ENCODE measurements around the gene DNAH6.
A peak's percentile ranks its signal among the peaks of the same experiment; 100 is the strongest.

The DNAH6 gene

DNA sequence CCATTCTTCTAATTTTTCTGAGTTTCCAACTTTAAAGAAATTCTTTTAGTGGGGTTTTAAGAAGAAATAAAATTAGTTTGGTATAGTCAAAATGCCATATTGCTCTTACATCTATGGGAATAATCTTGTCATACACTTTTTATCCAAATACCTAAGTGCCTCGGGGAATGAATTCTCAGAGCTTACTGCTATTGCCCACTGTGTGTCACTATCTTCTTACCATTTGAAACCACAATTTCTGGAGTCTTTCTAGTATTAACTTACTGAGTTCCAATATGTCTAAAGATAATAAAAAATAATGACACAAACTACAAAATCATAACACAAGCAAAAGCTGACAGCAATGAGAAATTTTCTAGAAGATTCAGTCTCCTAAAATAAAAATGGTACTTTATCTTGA is 23.7 kb upstream of the DNAH6 start (continued):
- TF ChIP-seq PPARA (CRISPR knock-in tag; IDR thresholded peaks at IDR 0.05; ENCODE audit: borderline replicate concordance) = no peak
- no peak for TF ChIP-seq ZFP30 (CRISPR knock-in tag; IDR thresholded peaks at IDR 0.05)
- no peak for TF ChIP-seq BACH2 (CRISPR knock-in tag; IDR thresholded peaks at IDR 0.05; ENCODE audit: borderline replicate concordance)
- TF ChIP-seq ZFP3 (CRISPR knock-in tag; IDR thresholded peaks at IDR 0.05) = no peak
- TF ChIP-seq RARB (CRISPR knock-in tag; IDR thresholded peaks at IDR 0.05) = no peak
- TF ChIP-seq, protein P1, sequence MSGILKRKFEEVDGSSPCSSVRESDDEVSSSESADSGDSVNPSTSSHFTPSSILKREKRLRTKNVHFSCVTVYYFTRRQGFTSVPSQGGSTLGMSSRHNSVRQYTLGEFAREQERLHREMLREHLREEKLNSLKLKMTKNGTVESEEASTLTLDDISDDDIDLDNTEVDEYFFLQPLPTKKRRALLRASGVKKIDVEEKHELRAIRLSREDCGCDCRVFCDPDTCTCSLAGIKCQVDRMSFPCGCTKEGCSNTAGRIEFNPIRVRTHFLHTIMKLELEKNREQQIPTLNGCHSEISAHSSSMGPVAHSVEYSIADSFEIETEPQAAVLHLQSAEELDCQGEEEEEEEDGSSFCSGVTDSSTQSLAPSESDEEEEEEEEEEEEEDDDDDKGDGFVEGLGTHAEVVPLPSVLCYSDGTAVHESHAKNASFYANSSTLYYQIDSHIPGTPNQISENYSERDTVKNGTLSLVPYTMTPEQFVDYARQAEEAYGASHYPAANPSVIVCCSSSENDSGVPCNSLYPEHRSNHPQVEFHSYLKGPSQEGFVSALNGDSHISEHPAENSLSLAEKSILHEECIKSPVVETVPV (CRISPR knock-in tag; IDR thresholded peaks at IDR 0.05) = no peak
- no peak for TF ChIP-seq ARNTL (CRISPR knock-in tag; IDR thresholded peaks at IDR 0.05; ENCODE audit: borderline replicate concordance, low read depth)

DNA sequence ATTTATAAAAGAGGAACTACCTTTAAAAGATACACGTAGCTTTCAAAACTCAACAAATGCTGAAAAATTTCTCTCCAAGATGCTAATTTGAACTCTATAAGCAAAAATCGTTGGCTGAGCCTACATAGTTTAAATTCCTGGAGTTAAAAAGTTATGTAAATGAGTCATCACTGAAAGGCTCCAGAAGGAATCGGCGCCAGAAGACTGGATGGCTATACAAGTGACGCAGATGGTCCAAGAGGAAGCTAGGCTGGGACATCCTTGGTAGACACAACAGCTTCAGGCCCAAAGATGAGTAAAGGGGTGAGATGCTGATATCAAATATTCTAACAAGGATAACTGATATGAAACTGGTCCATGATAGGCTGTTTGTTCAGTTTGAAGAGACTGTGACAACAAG is 22.8 kb upstream of the DNAH6 start:
- peak; percentile 91 for ATAC-seq
- TF ChIP-seq GLIS3 (CRISPR knock-in tag; IDR thresholded peaks at IDR 0.05) (no peak), ZFP30 (CRISPR knock-in tag; IDR thresholded peaks at IDR 0.05) (no peak), BACH2 (CRISPR knock-in tag; IDR thresholded peaks at IDR 0.05; ENCODE audit: borderline replicate concordance) (no peak), ZNF8 (CRISPR knock-in tag; IDR thresholded peaks at IDR 0.05) (no peak), ZNF70 (CRISPR knock-in tag; IDR thresholded peaks at IDR 0.05) (no peak), TOX (CRISPR knock-in tag; IDR thresholded peaks at IDR 0.05; ENCODE audit: borderline replicate concordance) (no peak), ISL1 (CRISPR knock-in tag; IDR thresholded peaks at IDR 0.05) (0 out of 2 replicates have a peak, but pooled peaks have one; percentile 27)
- TF ChIP-seq, protein P2, sequence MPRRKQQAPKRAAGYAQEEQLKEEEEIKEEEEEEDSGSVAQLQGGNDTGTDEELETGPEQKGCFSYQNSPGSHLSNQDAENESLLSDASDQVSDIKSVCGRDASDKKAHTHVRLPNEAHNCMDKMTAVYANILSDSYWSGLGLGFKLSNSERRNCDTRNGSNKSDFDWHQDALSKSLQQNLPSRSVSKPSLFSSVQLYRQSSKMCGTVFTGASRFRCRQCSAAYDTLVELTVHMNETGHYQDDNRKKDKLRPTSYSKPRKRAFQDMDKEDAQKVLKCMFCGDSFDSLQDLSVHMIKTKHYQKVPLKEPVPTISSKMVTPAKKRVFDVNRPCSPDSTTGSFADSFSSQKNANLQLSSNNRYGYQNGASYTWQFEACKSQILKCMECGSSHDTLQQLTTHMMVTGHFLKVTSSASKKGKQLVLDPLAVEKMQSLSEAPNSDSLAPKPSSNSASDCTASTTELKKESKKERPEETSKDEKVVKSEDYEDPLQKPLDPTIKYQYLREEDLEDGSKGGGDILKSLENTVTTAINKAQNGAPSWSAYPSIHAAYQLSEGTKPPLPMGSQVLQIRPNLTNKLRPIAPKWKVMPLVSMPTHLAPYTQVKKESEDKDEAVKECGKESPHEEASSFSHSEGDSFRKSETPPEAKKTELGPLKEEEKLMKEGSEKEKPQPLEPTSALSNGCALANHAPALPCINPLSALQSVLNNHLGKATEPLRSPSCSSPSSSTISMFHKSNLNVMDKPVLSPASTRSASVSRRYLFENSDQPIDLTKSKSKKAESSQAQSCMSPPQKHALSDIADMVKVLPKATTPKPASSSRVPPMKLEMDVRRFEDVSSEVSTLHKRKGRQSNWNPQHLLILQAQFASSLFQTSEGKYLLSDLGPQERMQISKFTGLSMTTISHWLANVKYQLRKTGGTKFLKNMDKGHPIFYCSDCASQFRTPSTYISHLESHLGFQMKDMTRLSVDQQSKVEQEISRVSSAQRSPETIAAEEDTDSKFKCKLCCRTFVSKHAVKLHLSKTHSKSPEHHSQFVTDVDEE (CRISPR knock-in tag; IDR thresholded peaks at IDR 0.05) = no peak

DNA sequence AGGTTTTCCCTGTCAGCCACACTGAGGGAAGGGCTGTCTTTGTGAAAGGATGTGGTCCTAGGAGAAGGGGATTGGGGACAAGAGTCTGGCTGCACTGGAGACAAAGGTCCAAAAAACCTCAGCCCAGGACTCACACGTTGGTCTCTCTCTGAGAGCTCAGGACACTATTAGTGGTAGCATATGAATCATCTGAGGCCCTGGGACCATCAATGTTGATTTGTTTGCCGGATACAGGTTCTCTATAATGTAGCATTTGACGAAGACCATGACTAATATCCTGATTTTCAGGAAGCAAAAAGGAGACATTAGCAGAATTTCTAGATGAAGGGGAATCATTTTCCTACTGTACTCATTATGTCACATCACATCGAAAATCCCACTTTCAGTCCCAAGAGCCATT is 22.2 kb upstream of the DNAH6 start:
- TF ChIP-seq ZNF70 (CRISPR knock-in tag; IDR thresholded peaks at IDR 0.05) = no peak
- TF ChIP-seq, protein P3, sequence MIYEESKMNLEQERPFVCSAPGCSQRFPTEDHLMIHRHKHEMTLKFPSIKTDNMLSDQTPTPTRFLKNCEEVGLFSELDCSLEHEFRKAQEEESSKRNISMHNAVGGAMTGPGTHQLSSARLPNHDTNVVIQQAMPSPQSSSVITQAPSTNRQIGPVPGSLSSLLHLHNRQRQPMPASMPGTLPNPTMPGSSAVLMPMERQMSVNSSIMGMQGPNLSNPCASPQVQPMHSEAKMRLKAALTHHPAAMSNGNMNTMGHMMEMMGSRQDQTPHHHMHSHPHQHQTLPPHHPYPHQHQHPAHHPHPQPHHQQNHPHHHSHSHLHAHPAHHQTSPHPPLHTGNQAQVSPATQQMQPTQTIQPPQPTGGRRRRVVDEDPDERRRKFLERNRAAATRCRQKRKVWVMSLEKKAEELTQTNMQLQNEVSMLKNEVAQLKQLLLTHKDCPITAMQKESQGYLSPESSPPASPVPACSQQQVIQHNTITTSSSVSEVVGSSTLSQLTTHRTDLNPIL (CRISPR knock-in tag; IDR thresholded peaks at IDR 0.05; ENCODE audit: low read depth) = no peak
- TF ChIP-seq ZNF8 (CRISPR knock-in tag; IDR thresholded peaks at IDR 0.05) = no peak
- TF ChIP-seq, protein P4, sequence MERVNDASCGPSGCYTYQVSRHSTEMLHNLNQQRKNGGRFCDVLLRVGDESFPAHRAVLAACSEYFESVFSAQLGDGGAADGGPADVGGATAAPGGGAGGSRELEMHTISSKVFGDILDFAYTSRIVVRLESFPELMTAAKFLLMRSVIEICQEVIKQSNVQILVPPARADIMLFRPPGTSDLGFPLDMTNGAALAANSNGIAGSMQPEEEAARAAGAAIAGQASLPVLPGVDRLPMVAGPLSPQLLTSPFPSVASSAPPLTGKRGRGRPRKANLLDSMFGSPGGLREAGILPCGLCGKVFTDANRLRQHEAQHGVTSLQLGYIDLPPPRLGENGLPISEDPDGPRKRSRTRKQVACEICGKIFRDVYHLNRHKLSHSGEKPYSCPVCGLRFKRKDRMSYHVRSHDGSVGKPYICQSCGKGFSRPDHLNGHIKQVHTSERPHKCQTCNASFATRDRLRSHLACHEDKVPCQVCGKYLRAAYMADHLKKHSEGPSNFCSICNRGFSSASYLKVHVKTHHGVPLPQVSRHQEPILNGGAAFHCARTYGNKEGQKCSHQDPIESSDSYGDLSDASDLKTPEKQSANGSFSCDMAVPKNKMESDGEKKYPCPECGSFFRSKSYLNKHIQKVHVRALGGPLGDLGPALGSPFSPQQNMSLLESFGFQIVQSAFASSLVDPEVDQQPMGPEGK (CRISPR knock-in tag; IDR thresholded peaks at IDR 0.05; ENCODE audit: borderline replicate concordance) = no peak
- TF ChIP-seq ZFP3 (CRISPR knock-in tag; IDR thresholded peaks at IDR 0.05) = no peak
- no peak for TF ChIP-seq ZC3H10 (CRISPR knock-in tag; IDR thresholded peaks at IDR 0.05)
- TF ChIP-seq RARB (CRISPR knock-in tag; IDR thresholded peaks at IDR 0.05) = no peak
- TF ChIP-seq, protein P5, sequence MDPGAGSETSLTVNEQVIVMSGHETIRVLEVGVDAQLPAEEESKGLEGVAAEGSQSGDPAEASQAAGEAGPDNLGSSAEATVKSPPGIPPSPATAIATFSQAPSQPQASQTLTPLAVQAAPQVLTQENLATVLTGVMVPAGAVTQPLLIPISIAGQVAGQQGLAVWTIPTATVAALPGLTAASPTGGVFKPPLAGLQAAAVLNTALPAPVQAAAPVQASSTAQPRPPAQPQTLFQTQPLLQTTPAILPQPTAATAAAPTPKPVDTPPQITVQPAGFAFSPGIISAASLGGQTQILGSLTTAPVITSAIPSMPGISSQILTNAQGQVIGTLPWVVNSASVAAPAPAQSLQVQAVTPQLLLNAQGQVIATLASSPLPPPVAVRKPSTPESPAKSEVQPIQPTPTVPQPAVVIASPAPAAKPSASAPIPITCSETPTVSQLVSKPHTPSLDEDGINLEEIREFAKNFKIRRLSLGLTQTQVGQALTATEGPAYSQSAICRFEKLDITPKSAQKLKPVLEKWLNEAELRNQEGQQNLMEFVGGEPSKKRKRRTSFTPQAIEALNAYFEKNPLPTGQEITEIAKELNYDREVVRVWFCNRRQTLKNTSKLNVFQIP (CRISPR knock-in tag; IDR thresholded peaks at IDR 0.05; ENCODE audit: borderline replicate concordance, low read depth) = no peak
- peak; percentile 54 for ATAC-seq

DNA sequence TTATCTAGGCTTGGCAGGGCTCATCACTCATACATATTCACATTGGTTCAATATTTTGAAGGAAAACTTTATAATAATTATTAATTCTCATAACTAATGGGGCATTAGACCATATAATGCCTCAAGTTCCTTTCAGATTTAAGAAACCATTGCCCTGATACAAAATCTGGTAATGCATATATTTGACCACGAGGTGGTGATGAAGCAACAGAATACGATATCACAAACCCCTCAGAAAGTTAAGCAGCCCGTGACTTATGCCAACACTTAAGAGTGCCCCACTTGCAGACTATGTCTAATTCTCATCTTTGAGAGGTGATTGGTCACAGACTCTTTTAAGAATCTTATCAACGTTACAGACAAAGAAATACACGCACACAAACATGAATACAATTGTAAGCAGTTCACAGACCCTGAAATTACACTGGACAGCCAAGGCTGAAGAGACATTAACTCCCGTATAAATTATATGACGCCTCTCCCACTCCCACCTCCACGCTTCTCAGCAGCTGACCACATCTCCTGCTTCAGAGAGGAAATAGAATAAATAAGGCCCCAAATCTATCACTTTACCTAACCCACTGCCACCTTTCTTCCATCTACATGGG is 20.7 kb upstream of the DNAH6 start:
- no peak for TF ChIP-seq OSR1 (CRISPR knock-in tag; IDR thresholded peaks at IDR 0.05)
- TF ChIP-seq ZC3H10 (CRISPR knock-in tag; IDR thresholded peaks at IDR 0.05) = no peak
- TF ChIP-seq TCF4 (CRISPR knock-in tag; IDR thresholded peaks at IDR 0.05; ENCODE audit: borderline replicate concordance) = no peak
- TF ChIP-seq ZNF70 (CRISPR knock-in tag; IDR thresholded peaks at IDR 0.05) = no peak
- TF ChIP-seq CSDC2 (CRISPR knock-in tag; IDR thresholded peaks at IDR 0.05) = no peak
- ATAC-seq = peak; percentile 81

Data from SK-N-SH treated with all-trans-retinoic acid at 6 μM for 48 hours (cell line).